ENCODE data around the gene MOK.

Gene MOK

GRCh38 chr14:102221026-102221425, 83.9 kb downstream of the MOK start:
- peak; percentile 16 to 34 (median 28) for DNase-seq

- DNase-seq: no peak
Observed at GRCh38 chr14:102220031-102220430, 84.9 kb downstream of the MOK start.

GRCh38 chr14:102219316-102219715, 85.6 kb downstream of the MOK start:
- DNase-seq: no peak

GRCh38 chr14:102218688-102219087, 86.3 kb downstream of the MOK start:
- DNase-seq: no peak

GRCh38 chr14:102217987-102218421, 87.0 kb downstream of the MOK start:
- DNase-seq: no peak

- no peak for DNase-seq
Observed at GRCh38 chr14:102217399-102217798, 87.6 kb downstream of the MOK start.

- peak; percentile 71 to 85 (median 82) for DNase-seq
Observed at GRCh38 chr14:102215576-102216250, 89.3 kb downstream of the MOK start.

- no peak for DNase-seq
Observed at GRCh38 chr14:102215071-102215470, 89.9 kb downstream of the MOK start.

GRCh38 chr14:102213984-102214658, 90.8 kb downstream of the MOK start:
- DNase-seq: no peak

- no peak for DNase-seq
Observed at GRCh38 chr14:102213470-102213869, 91.5 kb downstream of the MOK start.

- no peak for DNase-seq
Observed at GRCh38 chr14:102212845-102213244, 92.1 kb downstream of the MOK start.

GRCh38 chr14:102212356-102212755, 92.6 kb downstream of the MOK start:
- no peak for DNase-seq

GRCh38 chr14:102211240-102211639, 93.7 kb downstream of the MOK start:
- DNase-seq: no peak

- DNase-seq: peak in 2 of 4 experiments; percentile 13 to 41
Observed at GRCh38 chr14:102210421-102211042, 94.4 kb downstream of the MOK start.

GRCh38 chr14:102209224-102209966, 95.6 kb downstream of the MOK start:
- no peak for DNase-seq

GRCh38 chr14:102208741-102209140, 96.2 kb downstream of the MOK start:
- no peak for DNase-seq

GRCh38 chr14:102207831-102208365, 97.1 kb downstream of the MOK start:
- DNase-seq: no peak

GRCh38 chr14:102206918-102207317, 98.0 kb downstream of the MOK start:
- DNase-seq: no peak

- no peak for DNase-seq
Observed at GRCh38 chr14:102205560-102205959, 99.4 kb downstream of the MOK start.

GRCh38 chr14:102203382-102203781, 101.6 kb downstream of the MOK start:
- no peak for DNase-seq

GRCh38 chr14:102202944-102203343, 102.0 kb downstream of the MOK start:
- no peak for DNase-seq

GRCh38 chr14:102201776-102202175, 103.2 kb downstream of the MOK start:
- DNase-seq: no peak

GRCh38 chr14:102201353-102201738, 103.6 kb downstream of the MOK start:
- DNase-seq: no peak
